ENCODE measurements around the gene RARRES1. TPM values are rescaled to one million over a fixed set of nuclear protein-coding genes. Genes with fewer than 3 reads are reported as not detected.
"Not testable (repeated sequence)": the region's sequence is repeated elsewhere in the genome, so short reads cannot be mapped to it uniquely, and the experiment has no call there.

RARRES1 gene
- total and polyA plus RNA-seq, 2 experiments from 2014 or later = 0.33 to 0.56 TPM

GRCh38 chr3:158702815-158703481, 29.3 kb downstream of the RARRES1 start:
- no peaks in the 10 kb centered on the region for H3K27me3 ChIP-seq
- no peak overlapping the region for H3K27ac ChIP-seq
- H3K36me3 ChIP-seq = no peaks in the 10 kb centered on the region
- H3K9me3 ChIP-seq (ENCODE audit: low read depth) = no peaks in the 10 kb centered on the region
- H3K4me3 ChIP-seq = no peak overlapping the region
- DNase-seq (ENCODE audit: low read depth in 1 of 2, low spot score in 1 of 2) = peak in 1 of 2 donors; percentile 77
- no peak for TF ChIP-seq CTCF (IDR thresholded peaks at IDR 0.05; ENCODE audit: low read depth, low read length)
- no peaks in the 10 kb centered on the region for H3K4me1 ChIP-seq (ENCODE audit: low read depth)

- no peaks in the 10 kb centered on the region for H3K4me1 ChIP-seq (ENCODE audit: low read depth)
- no peak overlapping the region for H3K27ac ChIP-seq
- no peaks in the 10 kb centered on the region for H3K36me3 ChIP-seq
- DNase-seq (ENCODE audit: low read depth in 1 of 2, low spot score in 1 of 2) = no peak
- no peak overlapping the region for H3K4me3 ChIP-seq
- no peak for TF ChIP-seq CTCF (IDR thresholded peaks at IDR 0.05; ENCODE audit: low read depth, low read length)
- no peaks in the 10 kb centered on the region for H3K27me3 ChIP-seq
- no peaks in the 10 kb centered on the region for H3K9me3 ChIP-seq (ENCODE audit: low read depth)
These were observed 30.7 kb downstream of the RARRES1 start for GRCh38 chr3:158701420-158702065.

- H3K27me3 ChIP-seq = no peaks in the 10 kb centered on the region
- no peak overlapping the region for H3K27ac ChIP-seq
- H3K36me3 ChIP-seq = no peaks in the 10 kb centered on the region
- H3K9me3 ChIP-seq (ENCODE audit: low read depth) = no peaks in the 10 kb centered on the region
- no peaks in the 10 kb centered on the region for H3K4me1 ChIP-seq (ENCODE audit: low read depth)
- no peak overlapping the region for H3K4me3 ChIP-seq
- TF ChIP-seq CTCF (IDR thresholded peaks at IDR 0.05; ENCODE audit: low read depth, low read length) = no peak
- peak in 1 of 2 donors; percentile 65 for DNase-seq (ENCODE audit: low read depth in 1 of 2, low spot score in 1 of 2)
These were observed 31.7 kb downstream of the RARRES1 start for GRCh38 chr3:158700559-158700958.

GRCh38 chr3:158696618-158697017, 35.6 kb downstream of the RARRES1 start:
- Histone ChIP-seq H3K36me3 (no peaks in the 10 kb centered on the region), H3K4me1 (ENCODE audit: low read depth) (no peaks in the 10 kb centered on the region), H3K4me3 (no peak overlapping the region), H3K27me3 (no peaks in the 10 kb centered on the region), H3K9me3 (ENCODE audit: low read depth) (no peaks in the 10 kb centered on the region), H3K27ac (no peak overlapping the region)
- DNase-seq (ENCODE audit: low read depth in 1 of 2, low spot score in 1 of 2) = peak in 1 of 2 donors; percentile 46
- TF ChIP-seq CTCF (IDR thresholded peaks at IDR 0.05; ENCODE audit: low read depth, low read length) = no peak

GRCh38 chr3:158693866-158694456, 38.3 kb downstream of the RARRES1 start:
- H3K27ac ChIP-seq; H3K9me3 ChIP-seq (ENCODE audit: low read depth): not testable (repeated sequence)

GRCh38 chr3:158685159-158685558, 47.1 kb downstream of the RARRES1 start:
- Histone ChIP-seq H3K4me1 (ENCODE audit: low read depth) (no peaks in the 10 kb centered on the region), H3K9me3 (ENCODE audit: low read depth) (no peaks in the 10 kb centered on the region), H3K27me3 (no peaks in the 10 kb centered on the region), H3K27ac (no peak overlapping the region), H3K36me3 (peaks cover 21% of the 10 kb centered on the region), H3K4me3 (no peak overlapping the region)
- TF ChIP-seq CTCF (IDR thresholded peaks at IDR 0.05; ENCODE audit: low read depth, low read length) = no peak
- peak in 1 of 2 donors; percentile 22 for DNase-seq (ENCODE audit: low read depth in 1 of 2, low spot score in 1 of 2)

More at GRCh38 chr3:158693866-158694456, 38.3 kb downstream of the RARRES1 start:
- not testable (repeated sequence) for H3K27me3 ChIP-seq; DNase-seq (ENCODE audit: low read depth in 1 of 2, low spot score in 1 of 2); H3K4me1 ChIP-seq (ENCODE audit: low read depth); H3K36me3 ChIP-seq; H3K4me3 ChIP-seq

Data from cardiac muscle cell (in vitro differentiated cells and primary cell).